ENCODE results near the gene PID1.

PID1 gene

DNA sequence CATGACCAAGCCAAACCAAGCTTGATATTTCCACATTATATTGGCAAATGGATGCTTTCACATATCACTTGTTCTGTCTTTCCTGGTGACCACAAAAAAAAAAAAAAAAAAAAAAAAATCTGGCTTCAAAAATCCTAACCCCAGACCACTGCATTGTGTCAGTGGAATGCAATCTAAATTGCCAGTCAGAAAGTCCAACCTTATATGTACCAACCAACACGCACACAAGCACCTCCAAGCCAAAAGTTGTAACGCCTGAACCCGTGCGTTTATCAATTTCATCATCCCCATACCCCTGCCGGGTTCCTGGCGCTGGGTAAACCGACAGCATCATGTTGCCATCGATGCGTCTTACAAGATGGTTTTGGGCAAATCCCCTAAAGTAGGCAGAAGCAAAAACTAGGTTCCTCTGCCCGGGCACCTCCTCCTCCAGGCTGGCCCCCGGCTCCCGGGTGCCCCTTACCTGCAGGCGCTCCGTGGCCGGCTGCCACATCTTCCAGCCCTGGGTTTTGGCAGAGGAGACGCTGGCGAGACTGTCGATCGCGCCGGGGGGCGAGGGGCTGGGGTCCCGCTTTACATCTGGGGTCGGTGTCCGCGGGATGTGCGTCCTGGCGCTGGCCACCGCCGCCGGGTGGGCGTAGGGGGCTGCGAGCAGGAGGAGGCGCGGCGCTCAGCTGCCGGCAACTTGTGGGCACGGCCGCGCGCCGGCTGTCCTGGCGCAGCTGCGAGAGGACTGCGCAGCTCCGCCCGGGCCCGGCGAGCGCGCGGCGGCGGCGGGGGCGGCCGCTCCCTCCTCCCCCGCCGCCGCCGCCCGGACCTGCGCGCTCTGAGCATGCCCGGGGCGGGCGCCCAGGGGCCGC lies at the start of gene PID1:
TSS of gene PID1 (minus strand) at position 737 of the 860 bp plus-strand sequence. CDS start at position 493, 244 bp downstream.
- DNase-seq = peak; percentile 55

GRCh38 chr2:229319558-229319957 lies 48.5 kb upstream of the PID1 start:
- DNase-seq = no peak

DNA sequence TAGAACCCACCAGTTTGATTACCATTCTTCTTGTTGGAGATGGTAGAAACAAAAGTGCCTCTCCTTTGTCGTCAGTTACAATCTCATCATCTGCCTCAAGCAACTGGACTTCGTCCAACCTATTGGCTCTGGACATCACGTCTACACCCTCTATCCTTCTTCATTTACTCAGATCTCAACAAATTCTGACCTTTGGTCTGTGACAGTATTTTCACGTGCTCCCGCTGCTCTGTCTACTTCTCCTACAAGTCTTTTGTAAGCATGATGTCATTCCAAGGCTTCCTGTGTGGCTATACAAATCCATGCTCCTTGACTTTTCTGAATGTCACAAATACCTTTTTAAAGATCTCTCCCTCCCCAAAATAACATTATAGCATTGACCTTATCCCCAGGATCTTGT lies 43.0 kb upstream of the PID1 start:
- no peak for DNase-seq

- DNase-seq = no peak
Measured at GRCh38 chr2:229313591-229313990, 42.5 kb upstream of the PID1 start.

DNA sequence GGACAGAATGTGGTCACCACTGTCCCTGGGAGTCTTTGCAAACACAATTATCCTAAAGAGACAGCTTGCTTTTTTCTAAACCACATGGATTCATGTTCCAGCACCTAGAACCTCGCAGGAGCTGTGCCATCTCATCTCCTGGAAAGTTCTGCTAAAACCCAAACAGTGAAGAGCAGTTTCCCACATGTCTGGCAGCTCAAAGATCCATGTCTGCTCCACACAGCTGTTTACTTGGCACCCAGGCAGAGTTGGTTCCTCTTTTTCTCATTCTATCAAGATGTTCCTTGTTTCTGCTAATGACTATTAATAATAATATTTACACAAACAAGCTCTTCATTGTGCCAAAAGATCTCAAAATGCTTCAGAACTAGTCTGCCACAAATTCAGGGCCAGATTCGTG lies 30.1 kb upstream of the PID1 start:
- no peak for DNase-seq

DNA sequence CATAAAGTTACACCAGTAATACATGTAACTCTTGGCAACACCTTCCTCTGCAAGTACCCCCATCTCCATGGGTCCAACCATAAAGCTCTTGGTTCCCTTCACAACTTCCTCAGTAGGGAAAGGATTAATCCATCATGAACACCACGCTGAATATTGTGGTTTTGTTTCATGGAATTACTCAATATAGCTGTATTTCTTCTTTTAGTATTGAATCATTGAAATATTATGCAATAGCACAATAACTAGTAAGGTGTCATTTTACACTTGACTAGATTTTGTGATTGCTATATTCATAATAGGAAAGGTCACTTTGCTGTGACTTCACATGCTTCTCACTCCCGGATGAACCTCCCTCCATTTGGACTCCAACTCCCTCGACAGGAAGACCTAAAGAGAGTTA lies 29.7 kb upstream of the PID1 start:
- DNase-seq = no peak

DNA sequence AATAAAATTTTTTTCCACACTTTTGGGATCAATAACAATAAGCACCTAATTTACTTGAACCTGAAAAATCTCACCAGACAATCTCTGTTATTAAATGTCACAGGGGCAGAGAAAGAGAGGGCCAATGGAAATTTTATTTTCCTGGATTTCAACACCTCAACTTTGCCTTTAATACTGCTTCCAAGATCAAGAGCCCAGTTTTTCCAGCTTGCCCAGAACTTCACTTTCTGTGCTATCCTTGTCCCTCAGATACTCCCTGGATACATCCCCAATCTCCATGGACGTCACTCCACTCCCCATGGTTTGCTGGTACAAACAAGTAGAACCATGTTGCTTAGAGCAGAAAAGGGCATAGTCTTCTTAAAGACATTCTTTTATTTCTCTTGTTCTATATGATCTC lies 29.3 kb upstream of the PID1 start:
- DNase-seq = no peak

- DNase-seq = no peak
Measured at GRCh38 chr2:229297247-229297646, 26.2 kb upstream of the PID1 start.

GRCh38 chr2:229296536-229296935 lies 25.4 kb upstream of the PID1 start:
- no peak for DNase-seq

- DNase-seq = no peak
Measured at GRCh38 chr2:229296016-229296415, 24.9 kb upstream of the PID1 start.

- DNase-seq = no peak
Measured at GRCh38 chr2:229287823-229288222, 16.7 kb upstream of the PID1 start.

GRCh38 chr2:229282758-229283546 lies 11.9 kb upstream of the PID1 start:
- DNase-seq = peak; percentile 35

DNA sequence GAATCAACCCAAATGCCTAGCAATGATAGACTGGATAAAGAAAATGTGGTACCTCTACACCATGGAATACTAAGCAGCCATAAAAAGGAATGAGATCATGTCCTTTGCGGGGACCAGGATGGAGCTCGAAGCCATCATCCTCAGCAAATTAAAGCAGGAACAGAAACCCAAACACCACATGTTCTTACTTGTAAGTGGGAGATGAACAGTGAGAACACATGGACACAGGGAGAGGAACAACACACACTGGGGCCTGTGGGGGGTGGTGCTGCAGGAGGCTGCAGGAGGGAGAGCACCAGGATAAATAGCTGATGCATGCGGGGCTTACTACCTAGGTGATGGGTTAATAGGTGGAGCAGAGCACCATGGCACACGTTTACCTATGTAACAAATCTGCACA lies 8.4 kb upstream of the PID1 start:
- no peak for DNase-seq

DNA sequence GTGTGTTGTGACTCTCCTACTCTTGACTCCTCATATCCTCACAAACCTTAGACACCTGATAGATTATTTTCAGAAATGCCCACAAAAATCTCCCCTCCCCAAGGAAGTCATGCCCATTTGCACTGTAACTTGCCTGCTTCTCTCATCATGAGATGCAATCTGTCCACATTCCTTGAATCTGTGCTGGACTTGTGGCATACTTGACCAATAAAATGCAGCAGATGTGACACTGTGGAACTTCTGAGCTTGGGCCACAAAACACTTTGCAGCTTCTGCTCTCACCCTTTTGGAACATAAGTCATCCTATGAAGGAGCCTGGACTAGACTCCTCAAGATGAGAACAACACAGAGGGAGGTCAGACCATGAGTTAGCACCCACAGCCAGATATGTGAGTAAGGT lies 4.4 kb upstream of the PID1 start:
- no peak for DNase-seq

GRCh38 chr2:229273723-229274338 lies 2.7 kb upstream of the PID1 start:
- peak; percentile 80 for DNase-seq

- no peak for DNase-seq
Measured at GRCh38 chr2:229273006-229273722, 2.1 kb upstream of the PID1 start.

DNA sequence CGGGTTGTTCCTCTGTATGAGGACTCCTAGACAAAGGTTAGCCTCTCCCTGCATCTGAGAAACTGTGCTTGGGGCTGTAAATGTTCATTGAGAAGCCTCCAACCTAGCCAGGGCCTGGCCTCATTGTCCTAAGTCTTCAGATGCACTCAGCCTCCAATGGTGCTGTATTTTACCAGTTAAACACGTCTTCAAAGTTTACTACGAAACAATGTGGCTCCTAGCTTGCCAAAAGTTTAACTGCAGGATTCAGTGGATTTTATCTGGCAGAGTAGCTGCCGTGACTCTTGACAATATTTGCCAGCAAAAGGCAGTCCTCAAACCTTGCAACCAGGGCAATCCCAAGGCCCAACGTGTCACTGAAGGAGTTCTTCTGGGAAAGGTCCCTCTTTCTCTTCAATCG lies 1.1 kb downstream of the PID1 start:
- peak; percentile 23 for DNase-seq

- no peak for DNase-seq
Measured at GRCh38 chr2:229269146-229269545, 1.9 kb downstream of the PID1 start.

GRCh38 chr2:229268626-229269025 lies 2.5 kb downstream of the PID1 start:
- DNase-seq = no peak

DNA sequence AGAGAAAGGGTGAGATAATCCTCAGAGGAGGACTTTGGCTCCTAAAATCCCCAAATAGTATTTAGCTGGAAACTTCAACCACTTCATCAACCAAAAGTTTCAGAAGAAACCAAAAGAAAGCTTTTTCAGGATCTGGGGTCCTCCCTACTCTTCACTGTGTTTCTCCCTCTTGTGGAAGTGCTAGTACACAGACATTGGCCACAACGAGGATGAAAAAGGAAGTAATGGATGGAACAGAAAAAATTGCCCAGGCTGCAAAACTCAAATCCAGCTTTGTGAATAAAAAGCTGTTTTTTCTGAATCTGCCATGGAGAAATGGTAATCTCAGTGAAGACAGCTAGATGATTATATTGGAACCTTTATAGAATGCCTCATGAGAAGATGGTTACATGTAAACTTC lies 4.0 kb downstream of the PID1 start:
- DNase-seq = no peak

DNA sequence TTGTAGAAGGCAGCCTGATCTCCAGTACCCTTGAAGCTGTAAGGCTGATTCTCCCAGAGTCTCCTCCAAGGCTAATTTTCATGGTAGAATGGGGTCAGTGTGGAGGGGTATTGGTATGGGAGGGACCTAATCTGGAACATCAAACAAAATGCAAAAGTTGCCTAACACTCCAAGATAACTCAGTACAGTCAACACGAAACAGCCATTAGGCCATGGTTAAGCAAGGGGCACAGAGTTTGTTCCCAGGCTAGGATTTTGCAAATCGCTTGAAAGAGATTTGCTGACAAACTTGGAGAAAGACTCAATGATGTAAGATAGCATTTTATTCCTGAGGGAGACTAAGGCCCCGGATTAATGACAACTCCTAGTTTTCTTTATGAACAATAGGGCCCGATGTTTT lies 5.4 kb downstream of the PID1 start:
- DNase-seq = no peak

GRCh38 chr2:229261599-229261998 lies 9.5 kb downstream of the PID1 start:
- DNase-seq = no peak

- no peak for DNase-seq
Measured at GRCh38 chr2:229261076-229261475, 10.0 kb downstream of the PID1 start.
